HG03025 (cell line): ENCODE results near the gene CCDC90B.
A peak's percentile ranks its signal among the peaks of the same experiment; 100 is the strongest.

Experiments
- ATAC-seq: cut with Tn5 transposase; IDR thresholded peaks from one replicate; pipeline ENCODE4 v1.9.1; 2021; ENCODE audit warnings: mild to moderate bottlenecking, moderate library complexity; ENCODE audit not compliant: unreplicated experiment, low FRiP score

Gene CCDC90B

DNA sequence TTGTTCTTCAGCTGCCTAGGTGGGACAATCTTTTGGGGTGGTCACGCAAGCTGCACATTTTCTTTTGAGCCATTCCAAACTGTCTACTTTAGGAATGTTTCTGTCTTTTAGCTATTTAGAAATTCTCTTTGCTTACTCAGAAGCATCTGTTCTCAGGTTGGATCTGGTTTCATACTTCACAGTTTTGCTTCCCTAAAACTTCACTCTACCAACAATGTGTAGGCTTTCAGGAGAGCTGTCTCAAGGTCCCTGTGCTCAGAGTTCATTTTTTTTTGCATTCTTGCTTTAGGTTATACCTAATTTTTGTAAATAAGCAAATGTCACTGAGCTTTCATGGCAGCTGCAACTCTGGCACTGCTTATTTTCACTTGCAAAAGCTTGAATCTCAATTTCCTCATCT, 36.7 kb downstream of the CCDC90B start:
- peak; percentile 53 for ATAC-seq

DNA sequence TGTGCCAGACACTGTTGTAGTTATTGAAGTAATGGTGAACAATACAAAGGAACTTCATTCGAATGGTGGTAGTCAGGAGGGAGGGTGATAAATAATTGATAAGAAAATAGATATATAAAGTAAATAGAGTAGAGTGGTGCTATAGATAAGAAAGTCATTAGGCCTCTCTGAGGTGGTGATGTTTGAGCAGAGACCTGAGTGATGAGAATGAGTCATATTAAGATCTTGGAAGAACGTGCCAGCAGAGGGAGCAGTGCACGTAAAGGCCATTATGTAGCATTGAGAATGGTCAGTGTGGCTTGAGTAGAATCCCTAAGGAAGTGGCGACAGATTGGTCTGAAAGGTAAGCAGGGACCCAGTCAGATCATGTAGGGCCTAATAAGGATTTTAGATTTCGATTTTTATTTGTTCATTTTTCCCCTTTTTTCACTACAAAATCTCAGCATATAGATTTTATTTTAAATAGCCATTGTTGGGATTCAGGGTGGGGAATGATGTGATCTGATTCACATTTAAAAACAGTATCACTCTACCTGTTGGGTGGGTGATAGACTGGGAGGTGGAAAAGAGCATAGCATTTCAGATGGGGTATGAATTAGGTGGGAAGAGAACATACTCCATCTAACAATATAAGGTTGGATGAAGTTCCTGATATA, 44.7 kb downstream of the CCDC90B start:
- no peak for ATAC-seq

DNA sequence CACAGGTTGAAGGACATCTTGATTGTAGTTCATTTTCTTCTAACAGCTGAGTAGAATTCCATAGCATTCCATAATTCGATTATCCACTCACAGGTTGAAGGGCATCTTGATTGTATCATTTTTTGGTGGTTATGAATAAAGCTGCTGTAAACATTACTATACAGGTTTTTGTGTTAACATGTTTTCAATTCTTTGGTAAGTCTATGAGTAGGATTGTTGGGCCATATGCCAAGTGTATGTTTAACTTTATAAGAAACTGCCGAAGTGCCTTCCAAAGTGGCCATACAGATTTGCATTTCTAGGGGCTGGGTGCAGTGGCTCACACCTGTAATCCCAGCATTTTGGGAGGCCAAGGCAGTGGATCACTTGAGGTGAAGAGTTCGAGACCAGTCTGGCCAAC, 48.1 kb downstream of the CCDC90B start:
- no peak for ATAC-seq

DNA sequence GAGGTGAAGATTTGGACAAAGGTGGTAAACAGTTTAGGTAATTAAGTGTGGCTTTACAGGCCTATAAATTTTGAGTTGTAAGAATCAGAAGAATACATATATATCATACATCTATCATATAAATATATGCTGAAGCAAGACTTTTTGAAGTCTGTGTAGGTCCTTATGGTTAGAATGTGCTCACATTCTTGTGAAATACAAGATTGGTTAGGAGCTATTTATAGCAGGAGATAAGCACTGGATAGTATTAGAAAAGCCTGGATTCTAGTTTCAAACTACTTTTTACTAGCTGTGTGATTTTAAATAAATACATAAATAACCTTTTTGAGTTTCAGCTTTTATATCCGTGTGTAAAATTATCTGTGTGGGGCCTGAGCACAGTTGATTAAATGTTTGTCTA, 50.3 kb downstream of the CCDC90B start:
- no peak for ATAC-seq

DNA sequence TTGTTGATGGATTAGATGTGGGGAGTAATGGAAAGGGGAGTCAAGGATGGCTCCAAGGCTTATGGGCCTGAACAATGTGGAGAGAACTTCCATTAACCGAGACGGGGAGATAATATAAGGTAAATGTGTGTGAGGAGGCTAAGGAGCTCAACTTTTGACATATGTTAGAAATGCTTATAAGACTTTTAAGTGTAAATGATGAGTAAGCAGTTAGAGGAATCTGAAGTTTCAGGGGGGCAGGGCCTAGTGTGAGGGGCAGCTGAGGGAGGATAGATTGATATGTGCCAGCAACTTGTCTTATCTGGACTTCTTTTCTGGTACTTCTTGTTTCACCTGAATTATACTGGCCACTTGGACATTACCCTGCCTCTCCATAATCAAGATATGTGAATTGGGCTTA, 62.7 kb downstream of the CCDC90B start:
- no peak for ATAC-seq

DNA sequence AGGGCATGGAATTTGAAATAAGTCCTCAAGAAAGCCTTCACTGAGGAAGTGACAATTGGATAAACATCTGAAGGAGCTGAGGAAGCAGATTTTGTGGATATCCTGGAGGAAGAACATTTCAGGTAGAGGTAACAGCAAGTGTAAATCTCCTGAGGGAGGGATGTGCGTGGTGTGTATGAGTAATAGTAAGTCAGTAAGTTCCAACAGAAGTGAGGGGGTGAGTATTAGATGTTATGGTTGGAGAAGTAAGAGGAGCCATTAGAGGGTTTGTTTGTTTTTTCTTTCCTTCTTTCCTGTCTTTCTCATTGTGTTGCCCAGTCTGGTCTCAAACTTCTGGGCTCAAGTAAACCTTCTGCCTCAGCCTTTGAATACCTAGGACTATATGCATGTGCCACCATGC, 63.7 kb downstream of the CCDC90B start:
- ATAC-seq, result no peak

DNA sequence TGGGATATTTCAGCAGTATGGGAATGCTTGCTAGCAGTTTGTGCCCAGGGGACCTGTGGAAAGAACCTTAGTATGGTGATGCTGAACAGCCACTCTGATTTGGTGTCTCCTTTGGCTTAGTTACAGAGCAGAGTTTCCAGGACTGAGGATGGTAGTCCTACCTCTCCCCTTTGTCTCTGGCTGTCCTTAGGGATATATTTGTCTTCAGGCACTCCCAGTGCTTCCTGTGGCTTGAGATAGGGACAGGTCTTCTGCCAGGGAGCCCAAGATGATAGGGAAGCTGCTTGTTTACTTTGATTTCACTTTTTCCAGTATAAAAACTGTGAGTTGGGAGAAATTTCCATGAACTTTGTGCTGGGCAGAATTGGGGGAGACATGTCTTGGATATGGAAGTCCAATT, 64.5 kb downstream of the CCDC90B start:
- no peak for ATAC-seq

DNA sequence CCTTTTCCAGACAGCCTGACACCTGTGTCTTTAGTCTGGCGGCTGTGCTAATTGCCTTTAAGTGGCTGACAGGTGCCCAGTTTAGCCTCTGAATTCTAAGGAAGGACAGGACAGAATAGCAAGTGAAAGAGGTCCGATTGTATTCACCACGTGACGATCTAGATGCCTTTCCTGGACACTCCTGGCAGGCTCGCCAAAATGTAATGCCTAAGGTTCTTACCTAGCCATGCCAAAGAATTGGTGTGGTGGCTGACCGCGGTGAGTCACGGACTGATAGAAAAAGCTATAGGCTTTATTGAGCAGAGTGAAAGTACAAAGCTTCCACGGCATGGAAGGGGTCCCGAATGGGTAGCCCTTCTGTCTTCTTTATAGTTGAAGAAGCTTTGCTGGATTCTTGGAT, 65.9 kb downstream of the CCDC90B start:
- ATAC-seq, result no peak

DNA sequence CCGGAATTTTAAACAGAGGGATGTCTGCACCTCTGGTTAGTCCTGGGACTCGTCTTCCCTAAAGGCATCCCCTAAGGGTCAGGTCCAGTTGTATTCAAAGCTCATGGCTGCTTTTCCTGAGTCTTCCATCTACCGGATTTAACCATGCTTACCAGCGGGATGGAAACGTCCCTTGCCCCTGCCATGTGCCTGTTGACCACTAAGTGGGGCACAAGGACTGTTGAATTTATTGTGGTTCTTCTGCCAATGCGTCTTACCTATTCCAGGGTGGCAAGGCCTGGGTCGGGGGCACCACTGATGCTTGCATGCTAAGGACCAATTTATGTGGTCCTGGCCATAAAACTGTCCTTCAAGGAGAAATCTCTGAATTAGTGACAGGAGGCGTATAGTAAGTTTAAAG, 67.1 kb downstream of the CCDC90B start:
- no peak for ATAC-seq
